Osteoblast (primary cell): ENCODE measurements around the gene WWP2. TPM values are rescaled to one million over a fixed set of nuclear protein-coding genes. Genes with fewer than 3 reads are reported as not detected.

ENCODE experiments used
- DNase-seq: peaks from one replicate; pipeline ENCODE4 v3.0.0; 2011; ENCODE audit warnings: low spot score, mixed read lengths; ENCODE audit not compliant: insufficient read length; ENCODE audit errors: missing footprints
- H2AFZ ChIP-seq: 2 replicates; pipeline ENCODE4 v1.6.0; 2011; ENCODE audit warnings: mild to moderate bottlenecking, low read length
- H3K27ac ChIP-seq: 2 replicates; pipeline ENCODE4 v1.5.1; 2011; ENCODE audit warnings: mild to moderate bottlenecking, low read depth, low read length, moderate library complexity
- H3K27me3 ChIP-seq: 2 replicates; pipeline ENCODE4 v1.6.0; 2012; ENCODE audit warnings: mild to moderate bottlenecking, control low read depth, inconsistent platforms, low read length, moderate library complexity; ENCODE audit not compliant: insufficient read depth
- H3K36me3 ChIP-seq: 2 replicates; pipeline ENCODE4 v1.5.1; 2011; ENCODE audit warnings: mild to moderate bottlenecking, low read length, control low read depth, moderate library complexity; ENCODE audit not compliant: insufficient read depth
- H3K4me1 ChIP-seq: 2 replicates; pipeline ENCODE4 v1.5.1; 2011; ENCODE audit warnings: mild to moderate bottlenecking, low read length, control low read depth, moderate library complexity; ENCODE audit not compliant: insufficient read depth
- H3K4me2 ChIP-seq: 2 replicates; pipeline ENCODE4 v1.6.0; 2011; ENCODE audit warnings: mild to moderate bottlenecking, low read length; ENCODE audit not compliant: insufficient read depth
- H3K4me3 ChIP-seq: fragments of 200-600 bp; sonication (generic); 3 replicates; pipeline ENCODE4 v1.5.1; 2012; ENCODE audit warnings: mild to moderate bottlenecking, low read length, inconsistent platforms; ENCODE audit not compliant: insufficient read depth
- H3K79me2 ChIP-seq: 2 replicates; pipeline ENCODE4 v1.6.0; 2012; ENCODE audit warnings: mild to moderate bottlenecking, low read length, control low read depth, inconsistent platforms; ENCODE audit not compliant: insufficient read depth
- H3K9me3 ChIP-seq: 2 replicates; pipeline ENCODE4 v1.5.1; 2011; ENCODE audit warnings: low read depth, low read length, control low read depth
- H4K20me1 ChIP-seq: 2 replicates; pipeline ENCODE4 v1.6.0; 2012; ENCODE audit warnings: mild to moderate bottlenecking, low read length, control low read depth; ENCODE audit not compliant: insufficient read depth
- CTCF ChIP-seq: IDR thresholded peaks from 2 replicates; pipeline ENCODE4 v1.5.1; 2011; ENCODE audit warnings: mild to moderate bottlenecking, low read depth, low read length, moderate library complexity; ENCODE audit errors: extremely low read depth
- total RNA-seq: library from RNA; depleted of rRNA; stranded (reverse); fragments of >200 nt; gene quantifications from 2 replicates; pipeline ENCODE4 v1.2.3, GENCODE V29; 2012

The WWP2 gene
- total RNA-seq, 1 donor = 46.7 TPM

GRCh38 chr16:69922200-69922599 lies 160.1 kb downstream of the WWP2 start:
- Histone ChIP-seq H3K4me2 (no peak overlapping the region), H3K4me1 (peaks cover 75% of the 10 kb centered on the region), H3K36me3 (peaks cover 5% of the 10 kb centered on the region), H2AFZ (no peak overlapping the region), H3K27ac (peak overlapping the region; percentile 49), H3K9me3 (no peaks in the 10 kb centered on the region), H3K4me3 (no peak overlapping the region), H3K27me3 (no peaks in the 10 kb centered on the region), H4K20me1 (no peaks in the 10 kb centered on the region), H3K79me2 (peaks cover 20% of the 10 kb centered on the region)
- peak; percentile 74 for DNase-seq
- no peak for TF ChIP-seq CTCF

GRCh38 chr16:69924041-69924775 lies 162.1 kb downstream of the WWP2 start:
- Histone ChIP-seq H3K4me2 (peak overlapping the region; percentile 80), H3K27me3 (no peaks in the 10 kb centered on the region), H2AFZ (no peak overlapping the region), H3K27ac (peak overlapping the region; percentile 98), H3K4me3 (peak overlapping the region; percentile 65), H4K20me1 (no peaks in the 10 kb centered on the region), H3K9me3 (no peaks in the 10 kb centered on the region), H3K79me2 (peaks cover 40% of the 10 kb centered on the region), H3K36me3 (peaks cover 13% of the 10 kb centered on the region), H3K4me1 (peaks cover 77% of the 10 kb centered on the region)
- TF ChIP-seq CTCF = no peak
- peak; percentile 91 for DNase-seq

- Histone ChIP-seq H4K20me1 (peaks cover 2% of the 10 kb centered on the region), H3K27ac (peak overlapping the region; percentile 98), H3K4me1 (peaks cover 77% of the 10 kb centered on the region), H2AFZ (peak overlapping the region; percentile 70), H3K9me3 (no peaks in the 10 kb centered on the region), H3K4me2 (peak overlapping the region; percentile 80), H3K36me3 (peaks cover 19% of the 10 kb centered on the region), H3K79me2 (peaks cover 46% of the 10 kb centered on the region), H3K27me3 (no peaks in the 10 kb centered on the region), H3K4me3 (peak overlapping the region; percentile 65)
- DNase-seq = peak; percentile 98
- no peak for TF ChIP-seq CTCF
These were observed 162.7 kb downstream of the WWP2 start for GRCh38 chr16:69924777-69925191.

GRCh38 chr16:69925311-69925710 lies 163.2 kb downstream of the WWP2 start:
- Histone ChIP-seq H2AFZ (peak overlapping the region; percentile 70), H3K79me2 (peaks cover 49% of the 10 kb centered on the region), H3K9me3 (no peaks in the 10 kb centered on the region), H3K27ac (peak overlapping the region; percentile 98), H3K4me2 (peak overlapping the region; percentile 80), H3K4me3 (peak overlapping the region; percentile 65), H3K27me3 (no peaks in the 10 kb centered on the region), H3K4me1 (peaks cover 76% of the 10 kb centered on the region), H4K20me1 (peaks cover 4% of the 10 kb centered on the region), H3K36me3 (peaks cover 24% of the 10 kb centered on the region)
- DNase-seq = peak; percentile 73
- TF ChIP-seq CTCF = no peak
